Measurements from ENCODE around the gene CHRM1.
"Not testable (repeated sequence)": the region's sequence is repeated elsewhere in the genome, so short reads cannot be mapped to it uniquely, and the experiment has no call there.

CHRM1 gene, protein sequence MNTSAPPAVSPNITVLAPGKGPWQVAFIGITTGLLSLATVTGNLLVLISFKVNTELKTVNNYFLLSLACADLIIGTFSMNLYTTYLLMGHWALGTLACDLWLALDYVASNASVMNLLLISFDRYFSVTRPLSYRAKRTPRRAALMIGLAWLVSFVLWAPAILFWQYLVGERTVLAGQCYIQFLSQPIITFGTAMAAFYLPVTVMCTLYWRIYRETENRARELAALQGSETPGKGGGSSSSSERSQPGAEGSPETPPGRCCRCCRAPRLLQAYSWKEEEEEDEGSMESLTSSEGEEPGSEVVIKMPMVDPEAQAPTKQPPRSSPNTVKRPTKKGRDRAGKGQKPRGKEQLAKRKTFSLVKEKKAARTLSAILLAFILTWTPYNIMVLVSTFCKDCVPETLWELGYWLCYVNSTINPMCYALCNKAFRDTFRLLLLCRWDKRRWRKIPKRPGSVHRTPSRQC

DNA sequence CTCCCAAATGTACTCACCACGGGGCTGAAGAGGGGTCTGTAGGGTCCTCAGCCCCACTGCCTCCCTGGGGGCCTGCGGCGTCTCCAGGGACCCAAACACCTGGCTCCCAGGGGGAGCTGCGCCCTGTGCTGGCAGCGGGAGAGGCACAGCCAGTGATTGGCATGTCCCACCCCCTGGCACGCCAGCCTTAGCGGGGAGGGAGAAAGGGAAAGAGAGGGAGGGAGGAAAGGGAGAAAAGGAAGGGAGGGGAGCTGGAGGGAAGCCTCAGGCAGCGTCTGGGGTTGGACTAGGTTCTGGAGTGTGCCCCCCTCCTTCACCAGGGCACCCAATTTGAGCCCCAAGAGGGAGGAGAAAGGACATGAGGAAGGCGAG, at the start of gene CHRM1:
Gene CHRM1 (minus strand): TSS at position 163 of the 372 bp plus-strand sequence. CDS start 10,263 bp downstream, outside the sequence.
- DNase-seq: no peak

DNA sequence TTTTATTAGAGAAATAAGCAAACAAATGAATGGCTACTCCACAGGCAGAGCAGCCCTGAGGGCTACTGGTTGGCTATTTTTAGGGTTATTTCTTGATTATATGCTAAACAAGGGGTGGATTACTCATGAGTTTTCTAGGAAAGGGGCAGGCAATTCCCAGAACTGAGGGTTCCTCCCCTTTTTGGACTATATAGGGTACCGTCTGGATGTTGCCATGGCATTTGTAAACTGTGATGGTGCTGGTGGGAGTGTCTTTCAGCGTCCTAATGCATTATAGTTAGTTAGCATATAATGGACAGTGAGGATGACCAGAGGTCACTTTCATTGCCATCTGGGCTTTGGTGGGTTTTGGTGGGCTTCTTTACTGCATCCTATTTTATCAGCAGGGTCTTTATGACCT, 44.4 kb upstream of the CHRM1 start:
- DNase-seq: no peak

DNA sequence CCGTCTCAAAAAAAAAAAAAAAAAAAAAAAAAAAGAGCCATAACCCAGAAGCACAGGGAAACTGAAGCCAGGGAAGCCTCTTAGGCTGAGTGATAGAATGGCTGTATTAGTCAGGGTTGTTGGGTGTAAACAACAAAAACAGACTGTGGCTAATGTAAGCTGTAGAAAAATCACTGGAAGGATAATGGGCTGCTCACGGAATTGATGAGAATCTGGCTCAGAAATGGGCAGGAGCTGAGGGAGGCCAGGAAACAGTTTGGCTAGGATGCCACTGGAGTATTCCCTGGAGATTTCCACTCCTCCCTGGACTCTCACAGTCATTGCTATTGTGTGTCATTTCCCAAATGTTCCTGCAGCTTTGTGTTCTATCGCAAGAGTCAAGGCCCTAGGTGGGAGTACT, 41.2 kb upstream of the CHRM1 start:
- DNase-seq: no peak

DNA sequence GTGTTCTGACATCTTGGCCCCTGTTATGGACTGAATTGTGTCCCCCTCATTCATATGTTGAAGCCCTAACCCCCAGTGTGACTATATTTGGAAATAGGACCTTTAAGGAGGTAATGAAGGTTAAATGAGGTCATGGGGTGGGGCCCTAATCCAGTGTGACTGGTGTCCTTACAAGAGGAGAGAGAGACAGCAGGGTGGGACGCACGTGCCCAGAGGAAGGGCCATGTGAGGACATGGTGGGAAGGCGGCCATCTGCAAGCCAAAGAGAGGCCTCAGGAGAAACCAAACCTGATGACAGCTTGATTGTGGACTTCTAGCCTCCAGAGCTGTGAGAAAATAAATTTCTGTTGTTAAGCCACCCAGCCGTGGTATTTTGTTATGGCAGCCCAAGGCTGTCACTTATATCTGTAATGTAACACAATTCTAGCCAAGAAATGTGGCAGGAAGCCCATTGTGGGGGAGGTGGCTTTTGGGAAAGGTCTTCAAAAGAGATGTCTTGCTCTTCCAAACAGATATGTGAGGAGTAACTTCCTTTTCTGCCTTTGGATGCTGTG, 39.9 kb upstream of the CHRM1 start:
- no peak for DNase-seq

DNA sequence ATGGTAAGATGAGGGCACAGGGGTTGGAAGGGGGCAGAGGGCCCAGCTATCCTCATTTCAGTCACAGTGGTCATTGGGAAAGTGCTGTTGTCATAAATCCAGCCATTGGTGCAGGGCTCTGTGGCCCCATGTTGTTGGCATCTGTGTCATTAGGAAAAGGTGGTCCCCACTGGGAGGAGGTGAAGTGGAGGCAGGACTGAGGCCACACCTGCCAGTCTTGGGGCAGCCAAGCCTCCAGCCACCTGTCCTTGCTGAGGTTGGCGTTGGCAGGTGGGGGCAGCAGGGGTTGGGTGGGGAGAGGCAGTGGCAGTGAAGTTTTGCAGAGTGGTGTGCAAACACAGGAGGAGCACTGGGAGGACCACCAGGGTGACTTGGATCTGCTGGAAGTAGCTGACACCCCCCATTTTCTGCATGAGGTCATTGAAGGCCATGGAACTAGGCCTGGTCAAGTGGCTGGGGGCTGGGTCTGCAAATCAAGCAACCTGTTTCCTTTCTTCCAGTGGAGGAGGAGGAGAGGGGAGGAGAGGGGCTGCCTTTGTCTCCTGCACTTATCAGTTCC, 38.3 kb upstream of the CHRM1 start:
- no peak for DNase-seq

DNA sequence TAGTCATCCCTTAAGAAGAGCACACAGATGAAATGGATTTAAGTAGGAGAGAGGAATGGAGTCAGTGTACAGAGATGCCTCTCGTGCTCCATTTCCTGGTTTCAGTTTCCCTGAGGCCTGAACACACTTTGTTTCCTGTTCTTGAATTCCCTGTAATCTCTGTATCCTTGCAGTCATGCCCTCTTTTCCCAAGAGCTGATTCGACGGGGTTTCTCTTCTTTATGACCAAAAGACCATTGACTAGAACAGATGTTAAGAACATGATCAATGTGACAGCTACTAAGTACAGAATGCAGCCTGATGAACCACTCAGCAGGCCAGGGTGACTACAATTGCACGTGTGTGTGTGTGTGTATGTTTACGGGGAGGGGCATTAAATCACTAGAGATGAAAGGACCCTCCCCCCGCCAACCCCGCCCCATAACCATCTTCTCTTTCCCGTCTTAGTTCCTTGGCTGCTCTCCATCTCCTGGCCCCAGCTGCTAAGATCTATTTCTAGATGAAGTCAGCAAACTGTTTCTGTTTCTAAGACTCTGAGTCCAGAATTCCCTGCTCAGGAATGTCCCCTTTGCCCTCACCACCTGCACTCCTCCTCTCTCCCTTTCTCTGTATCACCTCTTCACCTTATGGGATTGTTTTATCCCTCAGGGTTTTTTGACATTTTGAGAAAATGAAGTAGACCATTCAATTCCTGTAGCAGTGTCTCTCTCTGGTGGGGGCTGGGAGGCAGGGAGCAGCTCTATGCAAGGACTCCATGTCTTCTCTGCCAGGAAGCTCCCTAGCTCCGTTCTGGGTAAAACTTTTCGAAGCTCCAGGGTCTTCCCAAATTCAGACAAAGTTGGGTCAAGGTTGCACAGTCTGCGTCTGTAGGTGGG, 37.6 kb upstream of the CHRM1 start:
- no peak for DNase-seq

DNA sequence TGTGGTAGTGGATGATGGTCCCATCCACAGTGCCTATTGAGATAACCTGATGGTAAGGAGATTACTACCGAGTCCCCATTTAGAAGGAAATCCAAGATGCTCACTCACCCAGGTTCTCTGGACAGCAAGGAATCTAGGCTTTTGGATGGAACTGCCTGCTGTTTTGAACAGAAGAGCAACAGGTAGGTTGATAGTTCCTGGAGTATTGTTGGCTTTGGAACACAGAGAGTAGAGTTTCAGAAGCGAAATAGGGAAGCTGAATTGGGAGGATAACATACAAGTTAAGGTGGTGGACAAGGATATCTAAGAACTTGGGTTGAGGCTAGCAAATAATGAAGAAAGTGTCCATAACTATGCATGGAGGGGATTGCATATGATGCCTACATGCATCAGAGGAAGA, 36.0 kb upstream of the CHRM1 start:
- no peak for DNase-seq

DNA sequence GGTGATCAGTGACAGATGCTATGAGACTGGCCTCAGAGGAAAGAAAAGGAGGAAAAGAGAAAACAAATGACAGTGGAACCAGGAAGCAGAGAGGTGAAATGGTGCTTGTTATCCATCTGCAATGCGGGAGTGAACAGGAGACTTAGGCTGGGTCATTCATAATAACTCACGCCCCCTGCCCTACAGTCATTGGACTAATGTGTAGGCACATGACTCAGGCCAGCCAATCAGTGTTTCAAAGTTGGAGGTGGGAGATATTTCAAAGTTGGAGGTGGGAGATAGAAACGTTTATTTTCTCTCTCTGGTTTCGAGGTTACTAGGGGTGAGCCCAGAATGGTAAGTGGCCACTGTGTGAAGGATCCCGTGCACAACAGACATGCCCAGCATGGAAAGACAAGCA, 33.3 kb upstream of the CHRM1 start:
- DNase-seq: no peak

DNA sequence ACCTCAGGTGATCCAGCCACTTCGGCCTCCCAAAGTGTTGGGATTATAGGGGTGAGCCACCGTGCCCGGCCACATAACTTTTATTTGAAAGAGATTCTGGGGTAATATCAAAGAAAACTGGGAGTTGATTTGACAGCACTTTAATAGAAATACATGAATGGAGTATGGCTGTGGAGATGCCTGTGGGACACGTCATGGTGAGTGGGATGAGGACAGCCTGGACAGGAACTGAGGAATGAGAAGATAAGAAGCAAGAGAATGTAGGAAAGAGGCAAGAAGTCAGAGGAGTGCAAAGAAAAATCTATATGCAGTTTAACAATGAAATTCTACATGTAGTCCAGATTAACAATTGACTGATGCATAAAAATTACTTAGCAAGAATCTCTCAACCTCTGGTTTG, 32.6 kb upstream of the CHRM1 start:
- no peak for DNase-seq

DNA sequence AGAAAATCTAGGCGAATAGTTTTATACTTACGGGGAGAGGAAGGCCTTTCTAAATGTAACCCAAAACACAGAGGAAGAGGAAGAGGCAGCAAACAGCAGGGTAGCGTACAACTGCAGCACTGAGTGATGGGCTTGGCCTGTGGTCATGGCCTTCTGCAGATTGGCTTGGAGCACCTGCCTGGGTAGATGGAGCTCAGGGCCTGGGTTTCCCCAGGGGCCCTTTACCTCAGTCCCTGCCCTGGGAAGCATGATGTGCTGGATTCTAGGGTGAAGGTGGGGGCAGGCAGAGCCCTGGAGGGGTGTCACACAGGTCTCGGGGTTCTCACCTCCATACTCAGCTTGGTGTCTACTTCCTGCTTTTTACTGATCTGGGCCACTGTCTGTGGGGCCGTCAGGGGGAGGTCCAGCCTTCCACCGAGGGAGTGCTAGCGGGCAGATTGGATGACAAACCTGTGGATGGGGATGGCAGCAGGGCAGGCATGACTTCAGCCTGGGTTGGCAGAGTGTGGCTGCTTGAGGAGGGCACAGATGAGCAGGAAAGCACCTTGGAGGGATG, 27.7 kb upstream of the CHRM1 start:
- DNase-seq: no peak

DNA sequence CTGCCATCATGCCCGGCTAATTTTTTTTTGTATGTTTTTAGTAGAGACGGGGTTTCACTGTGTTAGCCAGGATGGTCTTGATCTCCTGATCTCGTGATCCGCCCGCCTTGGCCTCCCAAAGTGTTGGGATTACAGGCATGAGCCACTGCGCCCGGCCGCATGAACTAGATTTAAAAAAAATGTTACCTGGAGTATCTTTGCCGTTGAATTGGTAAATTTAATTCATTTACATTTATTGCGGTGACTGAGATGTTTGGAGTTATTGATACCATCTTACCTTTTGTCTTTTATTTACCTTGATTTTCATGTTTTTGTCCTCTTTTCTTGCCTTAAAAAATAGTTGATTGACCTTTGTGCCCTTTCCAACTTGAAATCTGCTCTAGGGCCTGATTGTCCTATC, 24.4 kb upstream of the CHRM1 start:
- DNase-seq: not testable (repeated sequence)

DNA sequence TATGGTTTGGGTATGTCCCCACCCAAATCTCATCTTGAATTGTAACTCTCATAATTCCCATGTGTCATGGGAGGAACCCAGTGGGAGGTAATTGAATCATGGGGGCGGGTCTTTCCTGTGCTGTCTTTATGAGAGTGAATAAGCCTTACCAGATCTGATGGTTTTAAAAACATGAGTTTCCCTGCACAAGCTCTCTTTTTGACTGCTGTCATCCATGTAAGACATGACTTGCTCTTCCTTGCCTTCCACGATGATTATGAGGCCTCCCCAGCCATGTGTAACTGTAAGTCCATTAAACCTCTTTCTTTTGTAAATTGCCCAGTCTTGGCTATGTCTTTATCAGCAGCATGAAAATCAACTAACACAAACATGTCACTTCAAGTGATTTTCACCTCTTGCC, 16.4 kb upstream of the CHRM1 start:
- DNase-seq: not testable (repeated sequence)

DNA sequence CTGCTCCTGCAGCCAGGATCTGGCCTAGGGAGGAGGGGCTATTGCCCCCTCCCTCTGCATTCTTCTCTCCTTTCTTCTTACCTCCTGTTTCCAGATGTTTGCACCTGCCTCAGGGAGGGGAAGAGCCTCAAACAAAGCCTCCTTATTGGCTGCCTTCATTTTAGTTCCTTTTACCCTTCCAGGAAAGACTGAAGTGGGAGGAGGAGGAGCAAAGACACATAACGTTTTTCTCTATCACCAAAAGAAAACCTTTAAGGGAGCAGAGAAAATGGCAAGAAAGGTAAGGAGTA, 13.3 kb upstream of the CHRM1 start:
- no peak for DNase-seq

DNA sequence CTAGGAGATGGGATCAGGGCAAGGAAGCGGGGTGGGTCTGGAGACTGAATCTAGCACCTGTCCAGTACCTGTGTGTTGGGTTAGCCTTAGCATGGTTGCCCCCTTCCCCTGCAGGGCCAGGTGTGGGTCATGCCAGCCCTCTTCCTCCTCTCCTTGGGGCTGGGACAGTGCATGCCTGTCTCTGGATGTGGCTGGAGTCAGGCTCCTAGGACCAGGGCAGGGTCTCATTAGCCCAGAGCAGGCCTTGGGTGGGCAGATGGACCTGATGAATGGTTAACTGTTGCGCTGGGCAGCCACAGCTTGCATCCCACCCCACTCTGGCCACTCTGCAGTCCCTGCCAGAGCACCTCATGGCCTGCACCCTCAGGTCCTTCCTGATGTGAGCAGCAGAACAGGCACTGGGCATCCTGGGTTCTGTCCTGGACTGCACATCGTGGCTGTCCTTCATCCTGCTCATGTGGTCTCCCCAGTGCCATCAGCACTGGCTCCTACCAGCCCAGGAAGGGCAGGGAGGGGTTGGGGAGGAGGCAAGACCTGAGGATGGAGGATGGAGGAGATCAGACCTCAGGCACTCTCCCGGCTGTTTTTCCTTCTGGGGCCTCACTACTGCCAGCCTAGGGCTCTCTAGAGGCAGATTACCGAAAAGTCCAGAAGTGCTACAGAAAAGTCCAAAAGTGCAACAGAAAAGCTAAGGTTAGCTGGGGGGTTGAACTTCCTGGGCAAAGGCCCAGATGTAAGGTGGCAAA, 12.8 kb upstream of the CHRM1 start:
- DNase-seq: no peak

DNA sequence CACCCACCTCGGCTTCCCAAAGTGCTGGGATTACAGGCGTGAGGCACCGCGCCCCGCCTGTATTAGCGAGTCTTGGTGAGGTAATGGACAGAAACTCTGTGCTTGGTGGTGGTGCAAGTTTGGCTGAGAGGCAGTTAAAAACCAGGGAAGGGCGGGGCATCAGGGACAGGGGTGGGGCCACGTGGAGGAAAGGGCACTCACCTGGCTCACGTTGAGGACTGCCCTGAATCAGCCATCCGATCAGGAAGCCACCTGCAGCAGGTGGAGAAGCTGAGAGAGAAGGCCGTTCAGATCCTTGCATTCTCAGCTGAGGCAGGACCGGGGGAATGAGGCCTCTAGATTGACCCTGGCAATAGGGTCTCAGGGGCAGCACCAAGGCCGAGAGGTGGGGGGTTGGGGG, 12.1 kb upstream of the CHRM1 start:
- DNase-seq: no peak

DNA sequence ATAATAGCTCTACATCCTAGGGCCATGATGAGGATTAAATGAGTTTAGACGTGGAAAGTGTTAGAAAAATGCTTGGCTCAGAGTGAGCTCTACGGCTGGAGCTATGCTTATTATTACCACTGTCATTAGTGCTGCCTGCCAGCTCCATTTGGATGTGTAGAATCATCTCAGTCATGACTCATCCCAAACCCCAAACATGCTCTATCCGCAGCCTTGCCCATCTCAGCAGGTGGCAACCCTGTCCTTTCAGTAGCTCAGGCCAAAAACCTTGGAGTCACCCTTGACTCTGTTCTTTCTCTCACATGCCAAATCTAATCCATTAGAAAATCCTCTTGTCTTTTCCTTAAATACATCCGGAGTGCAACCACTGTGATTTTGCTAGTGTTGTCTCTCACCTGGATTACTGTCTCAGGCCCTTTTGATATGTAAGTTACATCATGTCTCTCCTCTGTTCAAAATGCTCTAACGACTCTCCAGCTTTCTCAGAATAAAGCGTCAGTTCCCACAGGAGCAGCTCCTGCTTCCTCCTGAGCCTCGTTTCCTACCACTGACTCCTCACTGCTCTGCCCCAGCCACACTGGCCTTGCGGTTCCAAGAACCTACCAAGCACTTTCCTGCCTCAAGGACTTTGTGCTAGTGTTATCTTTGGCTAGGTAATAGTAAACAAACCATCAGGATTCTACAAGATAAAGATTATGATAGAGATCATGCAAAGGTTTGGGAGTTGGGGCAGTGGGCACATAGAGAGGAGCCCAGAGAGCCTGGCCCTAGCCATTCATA, 10.5 kb upstream of the CHRM1 start:
- no peak for DNase-seq

DNA sequence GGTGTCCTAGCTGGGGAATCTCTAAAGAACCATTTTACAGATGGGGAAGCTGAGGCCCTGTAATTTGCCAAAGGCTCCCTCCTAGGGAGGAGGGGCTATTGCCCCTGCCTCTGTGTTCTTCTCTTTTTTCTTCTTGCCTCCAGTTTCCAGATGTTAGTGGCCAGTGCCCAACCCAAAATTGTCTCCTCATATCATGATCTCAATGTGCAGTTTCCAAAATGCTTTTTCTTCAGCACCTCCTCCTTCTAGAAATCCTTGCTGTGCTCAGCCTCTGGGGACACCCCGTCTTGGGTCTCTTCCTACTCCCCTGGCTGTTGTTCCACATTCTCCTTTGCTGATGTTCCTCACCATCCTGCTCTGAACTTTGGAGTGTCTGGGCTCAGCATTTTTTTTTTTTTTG, 9.5 kb upstream of the CHRM1 start:
- DNase-seq: no peak

DNA sequence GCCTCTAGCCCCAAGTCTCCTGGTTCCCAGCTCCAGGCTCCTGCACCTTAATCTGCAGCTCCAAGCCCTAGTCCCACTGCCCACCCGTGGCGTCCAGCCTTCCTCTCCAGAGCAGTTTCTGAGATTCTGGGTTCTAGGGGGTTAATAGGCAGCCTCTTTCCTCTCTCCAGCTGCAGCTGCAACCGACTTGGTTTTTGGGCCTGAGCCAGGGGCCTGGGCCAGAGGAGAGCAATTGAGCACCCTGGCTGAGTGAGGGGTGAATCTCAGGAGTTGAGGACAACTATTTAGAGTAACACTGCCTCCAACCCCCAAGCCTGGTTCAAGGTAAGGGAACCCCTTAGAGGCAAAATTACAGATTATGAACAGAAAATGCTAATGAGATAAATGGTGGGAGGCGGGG, 9.0 kb upstream of the CHRM1 start:
- no peak for DNase-seq

DNA sequence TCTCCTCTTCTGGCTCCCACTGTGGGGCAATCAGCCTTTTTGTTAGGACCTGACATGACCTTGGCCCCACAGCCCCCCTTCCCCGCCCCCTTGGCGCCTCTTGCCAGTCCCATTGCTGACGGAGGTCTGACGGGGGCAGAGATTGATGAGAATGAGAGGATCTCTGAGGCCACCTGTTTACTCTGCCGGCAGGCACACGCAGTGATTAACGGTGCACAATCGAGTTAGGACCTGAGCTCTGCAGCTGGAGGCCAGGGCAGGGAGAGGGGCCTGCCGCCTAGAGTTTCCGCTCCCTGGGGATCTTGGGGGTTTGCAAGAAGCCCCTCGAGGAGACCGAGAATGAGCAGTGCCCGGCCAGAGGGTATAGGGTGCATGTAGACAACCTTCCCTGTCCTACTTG, 6.8 kb upstream of the CHRM1 start:
- DNase-seq: no peak

DNA sequence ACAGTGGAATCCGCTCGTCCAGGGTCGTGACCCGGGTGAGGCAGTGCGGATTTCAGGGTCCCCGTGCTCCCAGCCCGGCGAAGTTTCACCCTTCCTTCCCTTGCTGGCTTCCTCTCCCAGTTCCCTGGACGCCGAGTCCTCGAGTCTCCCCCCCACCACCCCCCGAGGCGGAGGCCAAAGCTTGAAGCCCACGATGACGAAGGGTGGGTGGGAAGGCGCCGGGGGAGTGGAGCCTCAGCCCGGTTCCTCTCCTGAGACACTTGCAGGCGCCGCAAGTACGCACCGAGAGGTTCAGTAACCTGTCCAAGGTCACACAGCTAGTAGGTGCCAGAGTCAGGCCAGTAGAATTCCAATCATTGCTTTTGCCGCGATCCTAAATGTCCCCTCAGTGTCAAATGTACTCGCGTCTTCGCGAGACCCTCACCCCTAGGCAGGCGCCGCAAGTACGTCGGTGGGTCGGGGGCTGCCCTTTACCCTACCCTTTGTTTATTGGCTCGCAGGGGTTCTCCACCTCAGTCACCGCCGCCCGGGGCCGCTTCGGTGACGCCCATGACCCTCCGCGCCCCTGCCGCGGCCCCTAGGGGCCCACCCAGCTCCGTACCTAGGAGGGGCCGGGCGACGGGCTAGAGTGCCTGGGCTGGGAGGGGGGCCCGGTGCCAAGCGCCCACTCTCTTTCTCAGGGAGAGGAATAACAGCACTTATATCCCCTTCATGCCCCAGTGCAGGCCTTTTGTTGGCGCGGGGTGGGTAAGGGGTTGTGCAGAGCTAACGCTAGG, 5.7 kb upstream of the CHRM1 start:
- DNase-seq: no peak
